GM21576 (cell line): ENCODE measurements around the gene SCN9A.
A peak's percentile ranks its signal among the peaks of the same experiment; 100 is the strongest.
"Not testable (repeated sequence)": the region's sequence is repeated elsewhere in the genome, so short reads cannot be mapped to it uniquely, and the experiment has no call there.

Experiments
- ATAC-seq: cut with Tn5 transposase; IDR thresholded peaks from one replicate; pipeline ENCODE4 v1.9.1; 2021; ENCODE audit warnings: mild to moderate bottlenecking, moderate library complexity; ENCODE audit not compliant: unreplicated experiment

The SCN9A gene

GRCh38 chr2:166337932-166338331 lies 37.8 kb downstream of the SCN9A start:
- ATAC-seq = no peak

GRCh38 chr2:166335284-166335683 lies 40.5 kb downstream of the SCN9A start:
- ATAC-seq = no peak

GRCh38 chr2:166334805-166335204 lies 40.9 kb downstream of the SCN9A start:
- no peak for ATAC-seq

- no peak for ATAC-seq
Observed at GRCh38 chr2:166333801-166334200, 41.9 kb downstream of the SCN9A start.

- no peak for ATAC-seq
Observed at GRCh38 chr2:166332106-166332505, 43.6 kb downstream of the SCN9A start.

- ATAC-seq = no peak
Observed at GRCh38 chr2:166331468-166331867, 44.3 kb downstream of the SCN9A start.

GRCh38 chr2:166329465-166329864 lies 46.3 kb downstream of the SCN9A start:
- no peak for ATAC-seq

GRCh38 chr2:166328147-166328546 lies 47.6 kb downstream of the SCN9A start:
- ATAC-seq = no peak

- ATAC-seq = no peak
Observed at GRCh38 chr2:166321076-166321475, 54.7 kb downstream of the SCN9A start.

GRCh38 chr2:166314022-166314759 lies 61.6 kb downstream of the SCN9A start:
- ATAC-seq = no peak

GRCh38 chr2:166312863-166313262 lies 62.9 kb downstream of the SCN9A start:
- ATAC-seq = not testable (repeated sequence)

GRCh38 chr2:166307326-166307725 lies 68.4 kb downstream of the SCN9A start:
- no peak for ATAC-seq

- ATAC-seq = no peak
Observed at GRCh38 chr2:166304656-166305055, 71.1 kb downstream of the SCN9A start.

GRCh38 chr2:166302036-166302435 lies 73.7 kb downstream of the SCN9A start:
- no peak for ATAC-seq

GRCh38 chr2:166297951-166298350 lies 77.8 kb downstream of the SCN9A start:
- ATAC-seq = no peak

- ATAC-seq = no peak
Observed at GRCh38 chr2:166293984-166294383, 81.8 kb downstream of the SCN9A start.

GRCh38 chr2:166285215-166285614 lies 90.5 kb downstream of the SCN9A start:
- no peak for ATAC-seq

- no peak for ATAC-seq
Observed at GRCh38 chr2:166284359-166284758, 91.4 kb downstream of the SCN9A start.

GRCh38 chr2:166282154-166282553 lies 93.6 kb downstream of the SCN9A start:
- ATAC-seq = peak; percentile 46

- no peak for ATAC-seq
Observed at GRCh38 chr2:166278856-166279255, 96.9 kb downstream of the SCN9A start.

- ATAC-seq = no peak
Observed at GRCh38 chr2:166270376-166270775, 105.4 kb downstream of the SCN9A start.

- ATAC-seq = no peak
Observed at GRCh38 chr2:166269322-166269721, 106.4 kb downstream of the SCN9A start.

GRCh38 chr2:166257859-166258258 lies 117.9 kb downstream of the SCN9A start:
- no peak for ATAC-seq
